ENCODE measurements around the gene USP32. TPM values are rescaled to one million over a fixed set of nuclear protein-coding genes. Genes with fewer than 3 reads are reported as not detected.

USP32 gene
- total RNA-seq, 1 experiment from 2014 or later, result 73.5 TPM

DNA sequence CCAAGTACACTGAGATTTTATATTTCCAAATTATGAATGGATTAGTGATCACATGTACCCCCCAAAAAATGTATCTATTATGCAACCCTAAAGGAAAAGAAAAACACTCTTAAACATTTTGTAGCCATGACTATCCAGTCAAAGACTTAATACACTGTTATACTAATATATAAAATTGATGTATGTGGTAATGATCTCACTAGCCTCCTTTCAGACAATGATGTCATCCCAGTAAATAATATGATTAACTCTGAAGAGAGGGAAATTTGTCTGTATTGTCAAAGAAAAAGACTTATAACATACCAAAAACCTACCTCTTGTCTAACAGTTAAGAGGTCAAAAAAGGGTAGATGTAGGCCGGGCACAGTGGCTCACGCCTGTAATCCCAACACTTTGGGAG is 80.7 kb downstream of the USP32 start:
- no peaks in the 10 kb centered on the region for H3K27me3 Mint-ChIP-seq (ENCODE audit: low read depth)
- H2BK20ac ChIP-seq (ENCODE audit: low read depth, low read length, poor library complexity, severe bottlenecking), result no peak overlapping the region
- TF ChIP-seq, protein P1, sequence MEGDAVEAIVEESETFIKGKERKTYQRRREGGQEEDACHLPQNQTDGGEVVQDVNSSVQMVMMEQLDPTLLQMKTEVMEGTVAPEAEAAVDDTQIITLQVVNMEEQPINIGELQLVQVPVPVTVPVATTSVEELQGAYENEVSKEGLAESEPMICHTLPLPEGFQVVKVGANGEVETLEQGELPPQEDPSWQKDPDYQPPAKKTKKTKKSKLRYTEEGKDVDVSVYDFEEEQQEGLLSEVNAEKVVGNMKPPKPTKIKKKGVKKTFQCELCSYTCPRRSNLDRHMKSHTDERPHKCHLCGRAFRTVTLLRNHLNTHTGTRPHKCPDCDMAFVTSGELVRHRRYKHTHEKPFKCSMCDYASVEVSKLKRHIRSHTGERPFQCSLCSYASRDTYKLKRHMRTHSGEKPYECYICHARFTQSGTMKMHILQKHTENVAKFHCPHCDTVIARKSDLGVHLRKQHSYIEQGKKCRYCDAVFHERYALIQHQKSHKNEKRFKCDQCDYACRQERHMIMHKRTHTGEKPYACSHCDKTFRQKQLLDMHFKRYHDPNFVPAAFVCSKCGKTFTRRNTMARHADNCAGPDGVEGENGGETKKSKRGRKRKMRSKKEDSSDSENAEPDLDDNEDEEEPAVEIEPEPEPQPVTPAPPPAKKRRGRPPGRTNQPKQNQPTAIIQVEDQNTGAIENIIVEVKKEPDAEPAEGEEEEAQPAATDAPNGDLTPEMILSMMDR (conservative IDR thresholded peaks at IDR 0.05), result no peak
- H4K8ac ChIP-seq (replicated peaks; ENCODE audit: insufficient read length, low read depth, low read length), result no peak overlapping the region
- H3T11ph ChIP-seq (ENCODE audit: low read length), result no peak overlapping the region
- no peak overlapping the region for H3K27ac ChIP-seq (ENCODE audit: insufficient read length, low read depth, low read length)
- no peak overlapping the region for H4K5ac ChIP-seq (ENCODE audit: insufficient read length, low read depth, low read length)
- H2BK120ac ChIP-seq (ENCODE audit: low read depth, low read length, poor library complexity, severe bottlenecking), result no peak overlapping the region
- no peaks in the 10 kb centered on the region for H3K4me1 ChIP-seq (ENCODE audit: insufficient read depth, low read length)
- H3K4ac ChIP-seq (ENCODE audit: low read depth, low read length), result no peak overlapping the region
- no peak overlapping the region for H3K27ac Mint-ChIP-seq
- no peak overlapping the region for H2AFZ ChIP-seq (ENCODE audit: low read length)
- no peak overlapping the region for H2BK15ac ChIP-seq (ENCODE audit: low read depth, low read length)
- no peak overlapping the region for H4K91ac ChIP-seq (ENCODE audit: insufficient read length, low read depth, low read length)
- H3K18ac ChIP-seq (ENCODE audit: insufficient read length, low read depth, low read length), result no peak overlapping the region
- H2BK5ac ChIP-seq (ENCODE audit: insufficient read length, low read length), result no peak overlapping the region
- H3K9me3 ChIP-seq (ENCODE audit: control insufficient read depth, low read depth, low read length), result no peaks in the 10 kb centered on the region
- no CpG with 5 or more reads among the region's 2 CpGs for WGBS (ENCODE audit: extremely low coverage, insufficient read length, low lambda C conversion rate)
- H3K79me2 ChIP-seq (ENCODE audit: insufficient read depth, low read length), result peaks cover 7% of the 10 kb centered on the region; the same call in 1 of the 2 replicates
- H2AK5ac ChIP-seq (ENCODE audit: insufficient read length, low read length), result no peak overlapping the region
- no peak overlapping the region for H3K14ac ChIP-seq (ENCODE audit: insufficient read depth, low read length)
- H3K36me3 Mint-ChIP-seq (ENCODE audit: insufficient read depth in 1 of 3, low read depth in 3 of 3), result peaks cover 3 to 5% (median 5%) of the 10 kb centered on the region in 3 experiments; a peak in 4 of 7 replicates
- H3K4me2 ChIP-seq (ENCODE audit: insufficient read depth, insufficient read length, low read length), result no peak overlapping the region
- H3K23me2 ChIP-seq (ENCODE audit: insufficient read length, low read depth, low read length, poor library complexity, severe bottlenecking), result no peaks in the 10 kb centered on the region
- peaks cover 14 to 19% of the 10 kb centered on the region in 2 experiments for H3K4me1 Mint-ChIP-seq
- no peaks in the 10 kb centered on the region for H3K9me3 Mint-ChIP-seq
- DNase-seq, result no peak
- no peak overlapping the region for H3K23ac ChIP-seq (ENCODE audit: insufficient read length, low read depth, low read length)
- no peaks in the 10 kb centered on the region for H3K27me3 ChIP-seq (ENCODE audit: insufficient read depth, low read length)
- no peak overlapping the region for H2BK12ac ChIP-seq (ENCODE audit: insufficient read length, low read depth, low read length)
- no peak overlapping the region for H3K56ac ChIP-seq (ENCODE audit: insufficient read length, low read depth, low read length)
- no peak overlapping the region for H3K9ac ChIP-seq (ENCODE audit: extremely low read depth, insufficient read length, low read length)
- no peaks in the 10 kb centered on the region for H4K20me1 ChIP-seq (ENCODE audit: control insufficient read depth, insufficient read depth, insufficient read length)
- peaks cover 11% of the 10 kb centered on the region for H3K79me1 ChIP-seq (ENCODE audit: insufficient read depth, low read depth, low read length, poor library complexity, severe bottlenecking)
- no peak overlapping the region for H3K4me3 Mint-ChIP-seq
